ENCODE measurements around the gene C14orf39.
"Not testable (repeated sequence)": the region's sequence is repeated elsewhere in the genome, so short reads cannot be mapped to it uniquely, and the experiment has no call there.

C14orf39 gene

GRCh38 chr14:60495946-60496345, 10.1 kb upstream of the C14orf39 start:
- DNase-seq (ENCODE audit: low read depth in 2 of 2): no peak

GRCh38 chr14:60490270-60490669, 4.4 kb upstream of the C14orf39 start:
- no peak for DNase-seq (ENCODE audit: low read depth in 2 of 2)

GRCh38 chr14:60488175-60488574, 2.3 kb upstream of the C14orf39 start:
- no peak for DNase-seq (ENCODE audit: low read depth in 2 of 2)

- DNase-seq (ENCODE audit: low read depth in 2 of 2): no peak
Measured at GRCh38 chr14:60487211-60487610, 1.3 kb upstream of the C14orf39 start.

- no peak for DNase-seq (ENCODE audit: low read depth in 2 of 2)
Measured at GRCh38 chr14:60485057-60485597, 736 bp downstream of the C14orf39 start.

- no peak for DNase-seq (ENCODE audit: low read depth in 2 of 2)
Measured at GRCh38 chr14:60482743-60483142, 3.1 kb downstream of the C14orf39 start.

GRCh38 chr14:60480248-60480647, 5.6 kb downstream of the C14orf39 start:
- not testable (repeated sequence) for DNase-seq (ENCODE audit: low read depth in 2 of 2)

- no peak for DNase-seq (ENCODE audit: low read depth in 2 of 2)
Measured at GRCh38 chr14:60455875-60456274, 30.0 kb downstream of the C14orf39 start.

GRCh38 chr14:60430276-60430675, 55.6 kb downstream of the C14orf39 start:
- no peak for DNase-seq (ENCODE audit: low read depth in 2 of 2)

GRCh38 chr14:60420050-60420449, 65.8 kb downstream of the C14orf39 start:
- no peak for DNase-seq (ENCODE audit: low read depth in 2 of 2)

GRCh38 chr14:60397550-60397949, 88.3 kb downstream of the C14orf39 start:
- DNase-seq (ENCODE audit: low read depth in 2 of 2): not testable (repeated sequence)

- no peak for DNase-seq (ENCODE audit: low read depth in 2 of 2)
Measured at GRCh38 chr14:60396718-60397343, 89.0 kb downstream of the C14orf39 start.

Data from stimulated activated CD8-positive, alpha-beta memory T cell treated with anti-CD3 and anti-CD28 coated beads, Interleukin-7, amount 100 ng/mL, for 1 hour (primary cell).